NK-92 (cell line): ENCODE measurements around the gene IFNGR2.

Experiments
- DNase-seq: peaks from one replicate; lab custom pipeline; 2025; ENCODE audit not compliant: unreplicated experiment; lab: John Stamatoyannopoulos, UW

IFNGR2 gene

GRCh38 chr21:33480481-33481103, 77.4 kb downstream of the IFNGR2 start:
- no peak for DNase-seq

GRCh38 chr21:33481314-33481943, 78.2 kb downstream of the IFNGR2 start:
- DNase-seq, result no peak
